ENCODE data around the gene PRICKLE2. TPM values are rescaled to one million over a fixed set of nuclear protein-coding genes. Genes with fewer than 3 reads are reported as not detected.

The PRICKLE2 gene
- total and polyA plus RNA-seq, 7 donors = 0.34 to 4.9 (median 2.2) TPM

DNA sequence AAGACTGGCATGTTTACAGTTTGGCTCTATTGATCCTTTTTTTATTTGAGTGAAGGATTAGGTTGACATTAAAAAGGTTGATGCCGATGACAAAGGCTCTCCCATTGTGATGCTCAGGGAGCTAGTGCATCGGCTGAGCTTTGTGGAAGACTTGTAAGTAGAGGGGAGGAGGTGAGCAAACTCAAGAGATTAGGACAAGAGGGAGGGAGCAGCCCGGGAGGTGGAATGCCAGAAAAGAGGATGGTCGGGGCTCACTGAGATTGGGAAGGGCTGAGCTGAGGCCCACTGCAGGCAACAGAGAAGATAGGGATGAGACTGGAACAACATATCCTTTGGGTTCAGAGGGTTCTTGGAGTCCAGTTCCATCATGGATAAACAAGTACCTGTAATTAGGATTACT lies 175.4 kb downstream of the PRICKLE2 start:
- 74 to 87% (median 81%) methylated on average over 4 of the region's 4 CpGs for WGBS, 3 donors
- intact Hi-C loops (cut with DNase I) = no loop called here
- H3K4me1 ChIP-seq = no peaks in the 10 kb centered on the region
- H3K9me3 ChIP-seq = no peaks in the 10 kb centered on the region
- no peaks in the 10 kb centered on the region for H3K27me3 ChIP-seq (ENCODE audit: insufficient read depth in 3 of 3, low read length in 2 of 3)
- ATAC-seq (no peak), DNase-seq (no peak)
- no peak overlapping the region for H3K27ac ChIP-seq
- H3K36me3 ChIP-seq (ENCODE audit: insufficient read depth in 1 of 2, low read depth in 1 of 2) = no peaks in the 10 kb centered on the region
- H3K4me3 ChIP-seq = no peak overlapping the region
- TF ChIP-seq, protein P1, sequence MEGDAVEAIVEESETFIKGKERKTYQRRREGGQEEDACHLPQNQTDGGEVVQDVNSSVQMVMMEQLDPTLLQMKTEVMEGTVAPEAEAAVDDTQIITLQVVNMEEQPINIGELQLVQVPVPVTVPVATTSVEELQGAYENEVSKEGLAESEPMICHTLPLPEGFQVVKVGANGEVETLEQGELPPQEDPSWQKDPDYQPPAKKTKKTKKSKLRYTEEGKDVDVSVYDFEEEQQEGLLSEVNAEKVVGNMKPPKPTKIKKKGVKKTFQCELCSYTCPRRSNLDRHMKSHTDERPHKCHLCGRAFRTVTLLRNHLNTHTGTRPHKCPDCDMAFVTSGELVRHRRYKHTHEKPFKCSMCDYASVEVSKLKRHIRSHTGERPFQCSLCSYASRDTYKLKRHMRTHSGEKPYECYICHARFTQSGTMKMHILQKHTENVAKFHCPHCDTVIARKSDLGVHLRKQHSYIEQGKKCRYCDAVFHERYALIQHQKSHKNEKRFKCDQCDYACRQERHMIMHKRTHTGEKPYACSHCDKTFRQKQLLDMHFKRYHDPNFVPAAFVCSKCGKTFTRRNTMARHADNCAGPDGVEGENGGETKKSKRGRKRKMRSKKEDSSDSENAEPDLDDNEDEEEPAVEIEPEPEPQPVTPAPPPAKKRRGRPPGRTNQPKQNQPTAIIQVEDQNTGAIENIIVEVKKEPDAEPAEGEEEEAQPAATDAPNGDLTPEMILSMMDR (IDR thresholded peaks at IDR 0.05) = no peak

DNA sequence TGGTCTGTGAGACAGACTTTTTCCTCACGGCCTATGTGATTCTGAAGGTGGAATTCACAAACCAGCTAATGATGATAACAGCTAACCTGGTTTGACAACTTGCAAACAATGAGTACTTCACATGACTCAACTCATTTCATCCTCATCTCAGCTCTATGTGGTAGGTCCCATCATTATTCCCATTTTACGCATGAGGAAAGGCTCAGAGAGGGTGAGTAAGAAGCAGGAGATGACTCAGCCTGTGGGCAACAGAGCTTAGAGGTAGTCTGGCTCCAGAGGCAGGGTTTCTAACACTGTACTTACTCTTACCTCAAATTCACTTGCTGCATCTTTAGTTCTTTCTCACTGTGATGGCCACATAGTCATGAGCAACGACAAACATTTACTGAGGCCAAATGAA lies 176.1 kb downstream of the PRICKLE2 start:
- Histone ChIP-seq H3K36me3 (ENCODE audit: insufficient read depth in 1 of 2, low read depth in 1 of 2) (no peaks in the 10 kb centered on the region), H3K4me3 (no peak overlapping the region), H3K4me1 (no peaks in the 10 kb centered on the region), H3K27me3 (ENCODE audit: insufficient read depth in 3 of 3, low read length in 2 of 3) (no peaks in the 10 kb centered on the region), H3K27ac (no peak overlapping the region), H3K9me3 (no peaks in the 10 kb centered on the region)
- no peak for ATAC-seq
- WGBS, 3 donors = 74 to 87% (median 83%) methylated on average over 3 of the region's 3 CpGs
- TF ChIP-seq, protein P1 (IDR thresholded peaks at IDR 0.05) = no peak
- intact Hi-C loops (cut with DNase I) = no loop called here
- no peak for DNase-seq

DNA sequence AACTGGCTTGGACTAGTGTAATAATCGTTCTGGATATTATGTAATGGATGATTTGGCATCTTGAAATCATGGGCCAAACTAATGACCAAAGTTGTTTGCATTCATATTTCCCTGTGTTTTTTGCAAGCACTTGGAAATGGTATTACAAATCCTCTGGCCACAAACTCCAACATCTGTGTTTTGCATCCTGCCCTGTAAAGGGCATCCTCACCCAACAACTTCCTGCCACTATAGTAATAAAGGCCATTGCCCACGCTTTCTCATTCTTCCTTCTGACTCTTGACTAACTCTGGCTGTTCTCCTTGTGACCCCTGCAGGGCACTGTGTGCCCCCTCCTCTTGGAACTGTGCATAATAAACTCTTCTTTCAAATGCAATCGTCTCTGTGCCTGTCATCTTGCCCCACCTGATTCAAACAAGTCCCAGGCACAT lies 176.6 kb downstream of the PRICKLE2 start:
- ATAC-seq (no peak), DNase-seq (no peak)
- no peak overlapping the region for H3K4me3 ChIP-seq
- H3K9me3 ChIP-seq = no peaks in the 10 kb centered on the region
- TF ChIP-seq, protein P1 (IDR thresholded peaks at IDR 0.05) = no peak
- no peak overlapping the region for H3K27ac ChIP-seq
- no peaks in the 10 kb centered on the region for H3K27me3 ChIP-seq (ENCODE audit: insufficient read depth in 3 of 3, low read length in 2 of 3)
- no peaks in the 10 kb centered on the region for H3K4me1 ChIP-seq
- intact Hi-C loops (cut with DNase I) = no loop called here
- 24 to 33% (median 32%) methylated on average over 3 of the region's 3 CpGs for WGBS, 3 donors
- no peaks in the 10 kb centered on the region for H3K36me3 ChIP-seq (ENCODE audit: insufficient read depth in 1 of 2, low read depth in 1 of 2)

DNA sequence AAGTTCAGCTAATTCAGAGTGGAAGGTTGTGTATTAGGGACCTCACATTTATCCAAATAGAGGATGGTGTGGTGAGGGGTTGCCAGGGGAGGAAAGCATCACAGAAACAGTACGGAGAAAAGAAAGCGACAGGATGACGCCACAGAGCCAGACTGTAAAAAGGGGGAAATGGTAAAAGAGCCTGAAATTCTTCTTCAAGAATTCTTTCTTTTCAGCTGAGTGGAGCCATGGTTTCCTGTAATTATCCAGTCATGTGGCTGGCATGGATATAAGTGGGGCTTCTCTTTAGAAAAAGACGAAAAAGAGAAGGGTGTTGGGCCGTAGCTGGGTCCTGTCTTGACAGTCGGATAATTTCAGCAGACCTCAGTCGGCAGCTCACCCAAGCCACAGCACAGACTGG lies 177.5 kb downstream of the PRICKLE2 start:
- no peak overlapping the region for H3K4me3 ChIP-seq

More for the DNA sequence above, 177.5 kb downstream of the PRICKLE2 start:
- no peak overlapping the region for H3K27ac ChIP-seq
- peaks cover 0 to under 1% (median 0%) of the 10 kb centered on the region in 3 donors for H3K27me3 ChIP-seq (ENCODE audit: insufficient read depth in 3 of 3, low read length in 2 of 3)
- no peaks in the 10 kb centered on the region for H3K9me3 ChIP-seq
- ATAC-seq (no peak), DNase-seq (no peak)
- no peaks in the 10 kb centered on the region for H3K36me3 ChIP-seq (ENCODE audit: insufficient read depth in 1 of 2, low read depth in 1 of 2)
- TF ChIP-seq, protein P1 (IDR thresholded peaks at IDR 0.05) = no peak
- intact Hi-C loops (cut with DNase I) = no loop called here
- no peaks in the 10 kb centered on the region for H3K4me1 ChIP-seq
- 86 to 90% (median 90%) methylated on average over 7 of the region's 7 CpGs for WGBS, 3 donors
